H1 (cell line): ENCODE measurements around the gene FCHO1. TPM values are rescaled to one million over a fixed set of nuclear protein-coding genes. Genes with fewer than 3 reads are reported as not detected.

Experiments
- CBX5 ChIP-seq: fragments of 300-800, 300-1000 bp; sonication (generic); IDR thresholded peaks from 2 replicates; pipeline ENCODE4 v1.7.1; 2016; ENCODE audit warnings: antibody characterized with exemption, low read length, low read depth
- CHD2 ChIP-seq: IDR thresholded peaks from 2 replicates; pipeline ENCODE4 v1.6.1; 2012; ENCODE audit warnings: low read length, improper control_type of control experiment
- CREB1 ChIP-seq: IDR thresholded peaks from 2 replicates; pipeline ENCODE4 v1.6.1; 2012; ENCODE audit warnings: inconsistent platforms
- EP300 ChIP-seq, 2 experiments: IDR thresholded peaks; 1 replicate in 1 of 2; 2 replicates in 1 of 2; pipeline ENCODE4 v1.6.1; 2011 to 2012; ENCODE audit warnings: low read depth in 2 of 2, low read length in 2 of 2, mild to moderate bottlenecking in 2 of 2, borderline replicate concordance in 1 of 2, inconsistent platforms in 1 of 2, moderate library complexity in 1 of 2
- EZH2 ChIP-seq: fragments of 200-600 bp; sonication (generic); IDR thresholded peaks from 2 replicates; pipeline ENCODE4 v1.7.1; 2012; ENCODE audit warnings: low read depth, mild to moderate bottlenecking, moderate library complexity, low read length, inconsistent platforms; ENCODE audit not compliant: severe bottlenecking
- JUND ChIP-seq: IDR thresholded peaks from 2 replicates; pipeline ENCODE4 v1.6.1; 2011; ENCODE audit warnings: mild to moderate bottlenecking, improper control_type of control experiment, low read length
- KDM4A ChIP-seq: IDR thresholded peaks from one replicate; pipeline ENCODE4 v1.7.1; 2012; ENCODE audit warnings: low read depth, mild to moderate bottlenecking, moderate library complexity, low read length, inconsistent platforms; ENCODE audit not compliant: severe bottlenecking
- PHF8 ChIP-seq: fragments of 200-600 bp; sonication (generic); conservative IDR thresholded peaks from 2 replicates; pipeline ENCODE4 v1.7.1; 2012; ENCODE audit warnings: low read depth, mild to moderate bottlenecking, inconsistent platforms, low read length, moderate library complexity
- POU5F1 ChIP-seq: IDR thresholded peaks from 2 replicates; pipeline ENCODE4 v1.6.1; 2011; ENCODE audit warnings: low read depth, mild to moderate bottlenecking, low read length, moderate library complexity
- RAD21 ChIP-seq, 2 experiments: IDR thresholded peaks in 1 of 2; conservative IDR thresholded peaks in 1 of 2; 2 replicates each; pipeline ENCODE4 v1.6.1; 2011; ENCODE audit warnings: low read depth in 2 of 2, low read length in 2 of 2, improper control_type of control experiment in 1 of 2, inconsistent platforms in 1 of 2, mild to moderate bottlenecking in 1 of 2, moderate library complexity in 1 of 2
- RXRA ChIP-seq: IDR thresholded peaks from 2 replicates; pipeline ENCODE4 v1.6.1; 2011; ENCODE audit warnings: low read depth, mild to moderate bottlenecking, low read length, moderate library complexity; ENCODE audit not compliant: insufficient read depth
- SIX5 ChIP-seq: IDR thresholded peaks from 2 replicates; pipeline ENCODE4 v1.6.1; 2011; ENCODE audit warnings: mild to moderate bottlenecking, low read depth, low read length
- ZNF274 ChIP-seq: IDR thresholded peaks from 2 replicates; pipeline ENCODE4 v1.7.0; 2012; ENCODE audit warnings: low read length, borderline replicate concordance; ENCODE audit errors: extremely low read depth
- polyA plus RNA-seq, 7 experiments: library from polyadenylated mRNA; depleted of rRNA in 3 of 7; stranded (reverse) in 5 of 7; unstranded in 2 of 7; fragments of >200 nt in 5 of 7; fragments of 200-250 nt in 2 of 7; gene quantifications; 1 replicate in 5 of 7; 2 replicates in 1 of 7; 4 replicates in 1 of 7; pipeline versions ENCODE4 v1.2.1 to v1.2.3, GENCODE V29; 2011 to 2013; ENCODE audit warnings: missing spikeins in 2 of 7, mixed read lengths in 2 of 7
- total RNA-seq: library from RNA; stranded (reverse); fragmentation: NEBNext Ultra II Directional; extraction: Animal tissue kit (Norgen Biotek cat#: 25700); gene quantifications from 2 replicates; pipeline ENCODE4 v1.2.1, GENCODE V29; 2021
- TF ChIP-seq, protein P1 (sequence below): IDR thresholded peaks from 2 replicates; pipeline ENCODE4 v1.6.1; 2012; ENCODE audit warnings: low read length, inconsistent platforms

The FCHO1 gene
- total and polyA plus RNA-seq, 2 of the 8 experiments (the other 6 are each of a cell fraction or from before 2014, with no cell fraction given): 13.0 to 25.9 TPM

DNA sequence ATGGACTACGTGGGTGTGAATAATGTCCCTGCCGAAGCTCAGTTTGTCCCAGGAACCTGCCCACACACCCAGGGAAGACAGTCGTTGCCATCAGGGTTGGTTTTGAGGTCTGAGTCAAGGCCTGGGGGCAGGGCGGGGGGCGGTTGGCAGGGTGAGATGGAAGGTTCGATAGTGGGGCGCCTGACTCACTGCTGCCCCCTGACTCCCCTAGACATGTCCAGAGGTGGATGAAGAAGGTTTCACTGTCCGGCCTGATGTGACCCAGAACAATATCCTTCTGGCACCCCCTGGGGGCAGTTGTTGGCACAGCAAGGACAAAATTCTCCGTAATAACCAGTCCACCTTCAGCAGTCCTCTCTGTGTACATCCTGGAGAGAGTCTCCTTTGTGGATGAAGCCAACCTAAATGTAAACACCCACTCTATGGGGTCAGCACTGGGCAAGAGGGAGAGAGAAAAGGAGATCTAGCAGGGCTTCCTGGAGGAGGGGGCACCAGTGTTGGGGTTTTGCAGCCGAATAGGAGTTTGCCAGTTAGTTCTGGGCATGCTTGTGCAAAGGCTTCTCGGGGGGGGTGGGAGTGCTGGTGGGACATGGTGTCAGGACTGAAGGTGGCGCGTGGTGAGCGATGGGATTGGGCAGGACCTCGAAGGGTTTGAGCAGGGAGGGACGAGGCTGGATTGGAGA lies 24.1 kb downstream of the FCHO1 start (continued):
- no peak for TF ChIP-seq EP300 (IDR thresholded peaks at IDR 0.05; ENCODE audit: borderline replicate concordance in 1 of 2, low read depth in 2 of 2, low read length in 2 of 2)
- TF ChIP-seq KDM4A: no peak
- no peak for TF ChIP-seq PHF8
- no peak for TF ChIP-seq SIX5
- no peak for TF ChIP-seq CHD2
- TF ChIP-seq RAD21 (IDR thresholded peaks at IDR 0.05 in 1 of 2, conservative IDR thresholded peaks at IDR 0.05 in 1 of 2; ENCODE audit: low read depth in 2 of 2, low read length in 2 of 2): peak; percentile 55 to 76
- no peak for TF ChIP-seq EZH2
- no peak for TF ChIP-seq CBX5
- TF ChIP-seq, protein P1, sequence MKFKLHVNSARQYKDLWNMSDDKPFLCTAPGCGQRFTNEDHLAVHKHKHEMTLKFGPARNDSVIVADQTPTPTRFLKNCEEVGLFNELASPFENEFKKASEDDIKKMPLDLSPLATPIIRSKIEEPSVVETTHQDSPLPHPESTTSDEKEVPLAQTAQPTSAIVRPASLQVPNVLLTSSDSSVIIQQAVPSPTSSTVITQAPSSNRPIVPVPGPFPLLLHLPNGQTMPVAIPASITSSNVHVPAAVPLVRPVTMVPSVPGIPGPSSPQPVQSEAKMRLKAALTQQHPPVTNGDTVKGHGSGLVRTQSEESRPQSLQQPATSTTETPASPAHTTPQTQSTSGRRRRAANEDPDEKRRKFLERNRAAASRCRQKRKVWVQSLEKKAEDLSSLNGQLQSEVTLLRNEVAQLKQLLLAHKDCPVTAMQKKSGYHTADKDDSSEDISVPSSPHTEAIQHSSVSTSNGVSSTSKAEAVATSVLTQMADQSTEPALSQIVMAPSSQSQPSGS: no peak
- TF ChIP-seq ZNF274: no peak
- no peak for TF ChIP-seq RXRA
- TF ChIP-seq POU5F1: no peak
- TF ChIP-seq JUND: no peak
- no peak for TF ChIP-seq CREB1
